Renal cortex interstitium (tissue), 11 donors: ENCODE measurements around the gene SLBP. TPM values are rescaled to one million over a fixed set of nuclear protein-coding genes. Genes with fewer than 3 reads are reported as not detected.

ENCODE experiments used
- DNase-seq, 11 donors: peaks; one replicate each; pipeline ENCODE4 v3.0.0-alpha.2; 2013; ENCODE audit warnings: low read depth in 9 of 11, low spot score in 4 of 11; ENCODE audit errors: extremely low read depth in 1 of 11
- polyA plus RNA-seq, 3 donors: library from polyadenylated mRNA; unstranded; fragments of 120-200 nt; gene quantifications; one replicate each; pipeline ENCODE4 v1.2.1, GENCODE V29; 2013; ENCODE audit not compliant: insufficient read length in 3 of 3

The SLBP gene
- polyA plus RNA-seq, 3 donors = 73.1 to 105 (median 89.0) TPM

DNA sequence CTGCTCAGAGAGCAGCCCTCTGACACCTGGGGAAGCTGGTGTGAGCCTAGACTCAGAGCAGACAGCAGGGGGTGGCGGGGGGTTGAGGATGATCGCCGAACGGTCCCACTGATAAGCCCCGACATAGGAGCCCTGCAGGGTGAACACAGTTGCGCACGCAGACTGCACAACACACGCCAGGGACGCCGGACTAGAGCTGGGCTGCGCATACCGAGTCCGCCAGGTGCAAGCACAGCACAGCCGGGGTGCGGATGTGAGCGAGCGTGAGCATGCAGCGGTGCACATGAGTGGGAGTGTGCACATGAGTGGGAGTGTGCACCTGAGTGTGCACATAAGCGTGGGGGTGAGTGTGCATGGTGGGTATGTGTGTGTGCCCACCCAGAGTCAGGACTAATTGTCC is 64.7 kb downstream of the SLBP start:
- no peak for DNase-seq

GRCh38 chr4:1646690-1647089 is 65.4 kb downstream of the SLBP start:
- DNase-seq = no peak

DNA sequence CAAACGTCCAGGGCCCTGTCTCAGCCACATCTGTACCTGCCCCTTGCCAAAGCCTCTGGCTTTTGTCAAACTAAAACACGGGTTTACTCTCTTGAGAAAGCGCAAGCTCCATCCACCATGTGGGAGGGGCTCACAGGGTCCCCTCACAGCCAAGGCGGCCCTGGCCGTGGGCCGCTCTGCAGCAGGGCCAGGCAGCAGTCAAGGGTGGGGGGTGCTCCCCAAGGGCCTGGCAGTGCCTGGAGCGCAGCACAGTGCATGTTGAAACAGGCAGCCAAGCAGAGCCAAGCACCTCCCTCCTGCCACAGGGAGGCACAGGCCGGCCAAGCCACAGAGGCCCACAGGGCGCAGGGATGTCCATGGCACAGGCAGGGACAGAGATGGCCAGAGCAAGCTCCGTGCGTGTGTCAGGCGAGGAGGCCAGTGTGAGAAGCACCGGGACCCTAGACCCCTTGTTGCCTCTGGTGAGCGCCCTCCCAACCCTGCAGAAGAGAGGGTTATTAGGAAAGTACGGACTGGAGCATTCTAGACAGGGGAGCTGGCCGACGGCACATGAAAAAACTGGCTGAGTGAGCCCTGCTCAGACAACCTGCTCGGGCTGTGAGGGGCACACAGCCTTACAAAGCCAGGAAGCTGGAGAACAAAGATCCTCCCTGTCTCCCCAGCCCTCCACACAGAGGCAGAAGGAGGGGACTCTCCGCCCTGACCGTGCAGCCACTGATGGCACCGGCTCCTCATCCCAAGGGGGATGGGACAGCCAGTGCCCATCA is 67.0 kb downstream of the SLBP start:
- DNase-seq = peak in 6 of 11 donors; percentile 25 to 56 (median 34)

DNA sequence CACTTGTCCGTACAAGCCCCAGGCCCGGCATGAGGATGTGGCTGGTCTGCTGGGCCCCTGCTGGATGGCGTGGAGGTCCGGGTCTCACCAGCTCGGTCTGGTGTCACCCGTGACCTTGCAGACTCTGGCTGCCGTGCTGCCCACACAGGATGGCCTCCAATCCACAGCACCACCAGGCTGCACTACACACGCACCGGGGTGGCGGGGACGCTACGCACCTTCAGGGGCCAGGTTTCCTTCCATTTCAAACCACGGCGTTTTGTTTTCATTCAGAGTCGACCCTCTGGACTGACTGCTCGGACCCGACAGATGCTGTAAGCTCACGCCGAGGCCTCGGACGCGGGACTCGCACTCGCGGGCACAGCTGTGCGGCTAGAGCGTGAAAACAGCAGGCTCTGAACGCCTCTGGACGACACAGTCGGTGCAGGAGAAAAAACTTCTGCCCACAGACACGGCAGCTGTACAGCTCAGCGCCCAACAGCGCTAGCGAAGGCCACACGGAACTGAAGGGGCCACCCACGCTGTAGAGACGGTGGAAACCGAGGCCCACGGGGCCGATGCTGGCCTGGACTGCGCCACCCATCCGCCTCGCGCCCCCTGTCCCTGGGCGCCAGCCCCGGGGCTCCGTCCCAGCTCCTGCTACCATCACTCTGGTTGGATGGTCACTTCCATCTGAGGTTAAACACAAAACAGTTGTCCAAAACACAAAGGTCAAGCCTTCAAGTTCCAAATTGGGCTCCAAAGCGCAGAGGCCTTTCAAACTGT is 68.0 kb downstream of the SLBP start:
- no peak for DNase-seq

Other genes starting within 250 kb of the SLBP start
- gene FAM53A, start 28.0 kb downstream of the SLBP start, polyA plus RNA-seq = 1 to 10 TPM; 2.0 to 3.0 (median 2.8) TPM
- gene TMEM129, start 9.0 kb upstream of the SLBP start, polyA plus RNA-seq = 10 to 100 TPM; 33.0 to 51.1 (median 48.1) TPM
- gene TACC3, start 9.2 kb upstream of the SLBP start, polyA plus RNA-seq = 10 to 100 TPM; 40.0 to 56.0 (median 50.8) TPM
- gene FGFR3, start 81.0 kb upstream of the SLBP start, polyA plus RNA-seq = 100 to 1,000 TPM in 1 of 3 donors, 10 to 100 TPM in 2; 67.4 to 139 (median 98.6) TPM
- 10 to 100 TPM; 21.5 to 28.7 (median 25.7) TPM for gene LETM1, start 143.8 kb upstream of the SLBP start, polyA plus RNA-seq
- gene NSD2, start 159.1 kb upstream of the SLBP start, polyA plus RNA-seq = 10 to 100 TPM; 80.1 to 85.2 (median 81.7) TPM